SJSA1 (cell line): ENCODE results near the gene IQGAP3. TPM values are rescaled to one million over a fixed set of nuclear protein-coding genes. Genes with fewer than 3 reads are reported as not detected.
A peak's percentile ranks its signal among the peaks of the same experiment; 100 is the strongest.

Experiments
- DNase-seq, 2 experiments: peaks; one replicate each; pipeline ENCODE4 v3.0.0-alpha.2; 2015 to 2020; ENCODE audit warnings: low spot score in 2 of 2, low read depth in 1 of 2
- H3K27ac ChIP-seq: fragments of 250-450 bp; sonication (Bioruptor Pico); 2 replicates; pipeline ENCODE4 v1.5.1; 2020; ENCODE audit warnings: mild to moderate bottlenecking, moderate library complexity
- H3K27me3 ChIP-seq: fragments of 250-450 bp; sonication (Bioruptor Pico); replicated peaks from 2 replicates; pipeline ENCODE4 v1.5.1; 2020; ENCODE audit warnings: mild to moderate bottlenecking, moderate library complexity
- H3K36me3 ChIP-seq: fragments of 250-450 bp; sonication (Bioruptor Pico); 2 replicates; pipeline ENCODE4 v1.5.1; 2020; ENCODE audit warnings: mild to moderate bottlenecking
- H3K4me1 ChIP-seq: fragments of 250-450 bp; sonication (Bioruptor Pico); replicated peaks from 2 replicates; pipeline ENCODE4 v1.6.1; 2021; ENCODE audit warnings: mild to moderate bottlenecking
- H3K4me3 ChIP-seq: fragments of 250-450 bp; sonication (Bioruptor Pico); 2 replicates; pipeline ENCODE4 v1.5.1; 2020; ENCODE audit warnings: mild to moderate bottlenecking
- H3K9me3 ChIP-seq: fragments of 250-450 bp; sonication (Bioruptor Pico); replicated peaks from 2 replicates; pipeline ENCODE4 v1.5.1; 2020; ENCODE audit warnings: mild to moderate bottlenecking
- total RNA-seq: library from RNA; depleted of rRNA; stranded (reverse); fragments of >200 nt; shearing (Covaris generic); gene quantifications from 2 replicates; pipeline ENCODE4 v1.2.3, GENCODE V29; 2014

Gene IQGAP3
- total RNA-seq, 1 experiment from 2014 or later, result 64.1 TPM

- H3K4me1 ChIP-seq, result peaks cover 6% of the 10 kb centered on the region
- H3K27ac ChIP-seq, result no peak overlapping the region
- H3K27me3 ChIP-seq, result no peaks in the 10 kb centered on the region
- H3K9me3 ChIP-seq, result no peaks in the 10 kb centered on the region
- H3K4me3 ChIP-seq, result no peak overlapping the region
- H3K36me3 ChIP-seq, result peaks cover 55% of the 10 kb centered on the region
- DNase-seq, result no peak
Observed at GRCh38 chr1:156484480-156485058, 87.8 kb downstream of the IQGAP3 start.

- Histone ChIP-seq H3K4me1 (no peaks in the 10 kb centered on the region), H3K27me3 (no peaks in the 10 kb centered on the region), H3K9me3 (no peaks in the 10 kb centered on the region), H3K27ac (no peak overlapping the region), H3K36me3 (peaks cover 60% of the 10 kb centered on the region), H3K4me3 (no peak overlapping the region)
- no peak for DNase-seq
Observed at GRCh38 chr1:156483397-156483796, 89.0 kb downstream of the IQGAP3 start.

- H3K4me3 ChIP-seq, result no peak overlapping the region
- no peaks in the 10 kb centered on the region for H3K27me3 ChIP-seq
- peaks cover 65% of the 10 kb centered on the region for H3K36me3 ChIP-seq
- H3K27ac ChIP-seq, result no peak overlapping the region
- H3K4me1 ChIP-seq, result peaks cover 3% of the 10 kb centered on the region; the same call in 1 of the 2 replicates
- no peak for DNase-seq
- H3K9me3 ChIP-seq, result no peaks in the 10 kb centered on the region
Observed at GRCh38 chr1:156482276-156482675, 90.1 kb downstream of the IQGAP3 start.

GRCh38 chr1:156481527-156481926, 90.8 kb downstream of the IQGAP3 start:
- Histone ChIP-seq H3K36me3 (peaks cover 73% of the 10 kb centered on the region), H3K4me3 (no peak overlapping the region), H3K27ac (no peak overlapping the region), H3K4me1 (peaks cover 3% of the 10 kb centered on the region; the same call in 1 of the 2 replicates), H3K9me3 (no peaks in the 10 kb centered on the region), H3K27me3 (no peaks in the 10 kb centered on the region)
- no peak for DNase-seq

GRCh38 chr1:156480411-156481192, 91.8 kb downstream of the IQGAP3 start:
- peaks cover 3% of the 10 kb centered on the region; the same call in 1 of the 2 replicates for H3K4me1 ChIP-seq
- no peak for DNase-seq
- H3K9me3 ChIP-seq, result no peaks in the 10 kb centered on the region
- peaks cover 82% of the 10 kb centered on the region for H3K36me3 ChIP-seq
- H3K27me3 ChIP-seq, result no peaks in the 10 kb centered on the region
- no peak overlapping the region for H3K27ac ChIP-seq
- H3K4me3 ChIP-seq, result no peak overlapping the region

- no peaks in the 10 kb centered on the region for H3K27me3 ChIP-seq
- H3K36me3 ChIP-seq, result peaks cover 88% of the 10 kb centered on the region
- peaks cover 3% of the 10 kb centered on the region; the same call in 1 of the 2 replicates for H3K4me1 ChIP-seq
- no peak overlapping the region for H3K4me3 ChIP-seq
- DNase-seq, result no peak
- no peak overlapping the region for H3K27ac ChIP-seq
- H3K9me3 ChIP-seq, result no peaks in the 10 kb centered on the region
Observed at GRCh38 chr1:156480016-156480370, 92.4 kb downstream of the IQGAP3 start.

GRCh38 chr1:156479093-156480015, 93.0 kb downstream of the IQGAP3 start:
- no peak for DNase-seq
- Histone ChIP-seq H3K4me3 (no peak overlapping the region), H3K27me3 (no peaks in the 10 kb centered on the region), H3K36me3 (peaks cover 94% of the 10 kb centered on the region), H3K4me1 (peaks cover 3% of the 10 kb centered on the region; the same call in 1 of the 2 replicates), H3K9me3 (no peaks in the 10 kb centered on the region), H3K27ac (no peak overlapping the region)

GRCh38 chr1:156478250-156478627, 94.1 kb downstream of the IQGAP3 start:
- H3K9me3 ChIP-seq, result no peaks in the 10 kb centered on the region
- peaks cover 100% of the 10 kb centered on the region for H3K36me3 ChIP-seq
- H3K27me3 ChIP-seq, result no peaks in the 10 kb centered on the region
- no peak overlapping the region for H3K4me3 ChIP-seq
- no peak for DNase-seq
- no peak overlapping the region for H3K27ac ChIP-seq
- peaks cover 3% of the 10 kb centered on the region; the same call in 1 of the 2 replicates for H3K4me1 ChIP-seq

- Histone ChIP-seq H3K9me3 (no peaks in the 10 kb centered on the region), H3K4me3 (no peak overlapping the region), H3K27me3 (no peaks in the 10 kb centered on the region), H3K4me1 (peaks cover 3% of the 10 kb centered on the region; the same call in 1 of the 2 replicates), H3K27ac (no peak overlapping the region), H3K36me3 (peaks cover 98% of the 10 kb centered on the region)
- DNase-seq, result no peak
Observed at GRCh38 chr1:156477526-156478249, 94.7 kb downstream of the IQGAP3 start.

- peaks cover 3% of the 10 kb centered on the region; the same call in 1 of the 2 replicates for H3K4me1 ChIP-seq
- H3K9me3 ChIP-seq, result no peaks in the 10 kb centered on the region
- H3K36me3 ChIP-seq, result peaks cover 94% of the 10 kb centered on the region
Observed at GRCh38 chr1:156476501-156477298, 95.7 kb downstream of the IQGAP3 start.

GRCh38 chr1:156475568-156476500, 96.5 kb downstream of the IQGAP3 start:
- Histone ChIP-seq H3K4me1 (peaks cover 3% of the 10 kb centered on the region; the same call in 1 of the 2 replicates), H3K27ac (no peak overlapping the region), H3K27me3 (no peaks in the 10 kb centered on the region), H3K36me3 (peaks cover 92% of the 10 kb centered on the region), H3K4me3 (no peak overlapping the region), H3K9me3 (no peaks in the 10 kb centered on the region)
- no peak for DNase-seq

More at GRCh38 chr1:156476501-156477298, 95.7 kb downstream of the IQGAP3 start:
- Histone ChIP-seq H3K4me3 (no peak overlapping the region), H3K27ac (no peak overlapping the region), H3K27me3 (no peaks in the 10 kb centered on the region)
- DNase-seq, result peak; percentile 25 to 68
